ENCODE results near the gene QSOX2.

Gene QSOX2

GRCh38 chr9:136187683-136188586, 57.7 kb downstream of the QSOX2 start:
- DNase-seq, result no peak

- DNase-seq, result no peak
Observed at GRCh38 chr9:136187197-136187596, 58.4 kb downstream of the QSOX2 start.

- DNase-seq, result no peak
Observed at GRCh38 chr9:136186386-136186785, 59.2 kb downstream of the QSOX2 start.

GRCh38 chr9:136185596-136186366, 59.8 kb downstream of the QSOX2 start:
- no peak for DNase-seq

- DNase-seq, result no peak
Observed at GRCh38 chr9:136185066-136185465, 60.5 kb downstream of the QSOX2 start.

GRCh38 chr9:136182850-136183422, 62.7 kb downstream of the QSOX2 start:
- no peak for DNase-seq

GRCh38 chr9:136182420-136182787, 63.2 kb downstream of the QSOX2 start:
- DNase-seq, result no peak

- DNase-seq, result no peak
Observed at GRCh38 chr9:136181784-136182419, 63.7 kb downstream of the QSOX2 start.

GRCh38 chr9:136180586-136180985, 65.0 kb downstream of the QSOX2 start:
- DNase-seq, result no peak

- DNase-seq, result no peak
Observed at GRCh38 chr9:136179761-136180160, 65.9 kb downstream of the QSOX2 start.

- DNase-seq, result no peak
Observed at GRCh38 chr9:136179101-136179616, 66.5 kb downstream of the QSOX2 start.

- DNase-seq, result no peak
Observed at GRCh38 chr9:136178773-136179075, 66.9 kb downstream of the QSOX2 start.

- DNase-seq, result no peak
Observed at GRCh38 chr9:136178061-136178772, 67.4 kb downstream of the QSOX2 start.

GRCh38 chr9:136177224-136177623, 68.4 kb downstream of the QSOX2 start:
- DNase-seq, result no peak

- no peak for DNase-seq
Observed at GRCh38 chr9:136175616-136176197, 69.9 kb downstream of the QSOX2 start.

- peak; percentile 43 for DNase-seq
Observed at GRCh38 chr9:136174779-136175615, 70.6 kb downstream of the QSOX2 start.

- no peak for DNase-seq
Observed at GRCh38 chr9:136173648-136174290, 71.8 kb downstream of the QSOX2 start.

GRCh38 chr9:136172412-136173079, 73.1 kb downstream of the QSOX2 start:
- peak; percentile 95 for DNase-seq

- no peak for DNase-seq
Observed at GRCh38 chr9:136171801-136172411, 73.7 kb downstream of the QSOX2 start.

All from NCI-H146 (cell line).